DND-41 (cell line): Measurements from ENCODE around the gene ZNF558.

ENCODE experiments used
- CTCF ChIP-seq: IDR thresholded peaks from 2 replicates; pipeline ENCODE4 v1.5.1; 2012; ENCODE audit warnings: borderline replicate concordance, low read length, moderate library complexity, mild to moderate bottlenecking; ENCODE audit not compliant: poor library complexity, severe bottlenecking; ENCODE audit errors: extremely low read depth
- EZH2 ChIP-seq: IDR thresholded peaks from 3 replicates; pipeline ENCODE4 v1.6.1; 2012; ENCODE audit warnings: borderline replicate concordance, low read depth, mild to moderate bottlenecking, moderate library complexity, low read length, inconsistent platforms; ENCODE audit not compliant: severe bottlenecking

GRCh38 chr19:8881512-8881911 lies 49.4 kb upstream of the ZNF558 start:
- TF ChIP-seq CTCF (no peak), EZH2 (no peak)
